GM19324 (cell line): ENCODE data around the gene THAP6.
"Not testable (repeated sequence)": the region's sequence is repeated elsewhere in the genome, so short reads cannot be mapped to it uniquely, and the experiment has no call there.

ENCODE experiments used
- ATAC-seq: cut with Tn5 transposase; IDR thresholded peaks from one replicate; pipeline ENCODE4 v1.9.1; 2021; ENCODE audit warnings: mild to moderate bottlenecking, moderate library complexity; ENCODE audit not compliant: unreplicated experiment, low FRiP score

THAP6 gene, protein sequence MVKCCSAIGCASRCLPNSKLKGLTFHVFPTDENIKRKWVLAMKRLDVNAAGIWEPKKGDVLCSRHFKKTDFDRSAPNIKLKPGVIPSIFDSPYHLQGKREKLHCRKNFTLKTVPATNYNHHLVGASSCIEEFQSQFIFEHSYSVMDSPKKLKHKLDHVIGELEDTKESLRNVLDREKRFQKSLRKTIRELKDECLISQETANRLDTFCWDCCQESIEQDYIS

DNA sequence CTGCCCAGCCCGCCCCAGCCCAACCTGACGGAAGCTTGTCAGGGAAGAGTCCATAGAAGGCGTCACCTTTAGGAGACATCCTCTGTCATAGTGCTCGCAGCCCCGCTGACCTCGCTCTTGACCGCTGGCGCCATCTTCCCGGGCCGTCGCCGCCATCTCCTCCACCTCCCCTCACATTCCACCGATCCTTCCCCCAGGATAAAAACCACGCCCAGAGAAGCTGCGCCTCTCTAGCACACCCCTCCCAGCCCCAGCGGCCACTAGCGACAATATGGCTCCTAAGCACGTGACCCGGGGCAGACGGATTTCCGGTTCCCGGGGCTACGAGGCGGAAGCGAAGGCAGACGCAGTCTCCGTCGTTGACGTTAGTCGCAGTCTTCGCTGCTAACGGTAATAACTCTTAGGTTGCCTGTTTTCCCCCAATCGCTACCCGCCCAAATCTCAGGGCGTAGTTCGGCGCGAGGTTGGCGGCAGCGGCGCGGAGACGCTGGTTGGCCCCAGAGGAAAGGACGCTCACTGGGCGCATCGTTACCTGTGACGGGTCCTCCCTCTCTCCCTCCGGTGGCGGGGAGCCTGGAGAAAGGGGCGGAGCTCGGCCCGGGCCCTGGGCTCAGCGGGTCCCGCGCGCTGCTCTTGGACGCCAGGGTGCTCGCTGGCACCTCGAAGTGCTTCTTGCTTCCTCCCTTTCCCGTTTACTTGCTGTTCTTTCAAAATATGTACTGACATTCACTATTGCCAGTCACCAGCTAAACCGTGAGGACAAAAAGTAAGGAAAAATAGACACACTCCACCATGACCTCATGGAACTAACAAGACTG lies at the start of gene THAP6, which contains the start of gene RCHY1:
TSS of gene THAP6 (plus strand) at position 343 of the 818 bp plus-strand sequence. CDS start 980 bp downstream, outside the sequence.
TSS of gene RCHY1 (minus strand) at position 273 of the 818 bp plus-strand sequence. CDS start at position 156, 117 bp downstream.
- ATAC-seq, result peak; percentile 97

DNA sequence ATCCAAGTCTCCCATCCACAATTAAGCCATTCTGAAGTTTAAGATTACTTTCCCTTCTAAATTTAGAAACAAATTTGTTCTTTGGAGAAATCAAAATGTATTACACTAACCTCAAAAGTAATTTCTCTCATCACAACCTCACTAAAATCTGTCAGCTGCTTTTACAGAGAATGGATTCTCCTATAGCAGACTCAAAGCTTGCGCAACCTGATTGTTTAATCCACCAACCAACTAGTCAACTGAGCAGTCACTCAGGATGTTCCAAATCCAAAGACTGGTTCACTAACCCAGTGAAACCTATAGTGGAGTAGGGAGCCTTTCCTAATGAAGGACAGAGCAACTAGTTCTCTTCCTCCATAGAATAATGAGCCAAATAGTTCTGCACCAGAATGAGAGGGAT lies 44.4 kb upstream of the THAP6 start:
- no peak for ATAC-seq

DNA sequence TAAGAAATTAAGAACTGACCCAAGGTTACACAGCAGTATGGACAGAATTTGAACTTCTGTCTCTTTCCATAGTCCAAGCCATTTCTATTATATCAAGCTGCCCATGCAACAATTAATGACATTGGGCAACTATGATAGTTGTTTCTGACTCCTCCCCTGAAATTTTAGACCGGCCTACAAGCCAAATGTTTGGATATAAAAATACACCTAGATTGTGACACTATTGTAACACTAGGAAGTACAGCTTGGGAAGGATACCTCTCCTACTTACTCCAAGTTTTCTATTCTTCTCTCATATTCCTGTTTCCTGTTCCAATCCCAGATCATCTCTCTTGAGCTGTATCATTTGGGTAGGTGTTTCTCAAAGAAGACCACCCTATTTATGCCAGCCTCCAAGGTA lies 43.5 kb upstream of the THAP6 start:
- no peak for ATAC-seq

DNA sequence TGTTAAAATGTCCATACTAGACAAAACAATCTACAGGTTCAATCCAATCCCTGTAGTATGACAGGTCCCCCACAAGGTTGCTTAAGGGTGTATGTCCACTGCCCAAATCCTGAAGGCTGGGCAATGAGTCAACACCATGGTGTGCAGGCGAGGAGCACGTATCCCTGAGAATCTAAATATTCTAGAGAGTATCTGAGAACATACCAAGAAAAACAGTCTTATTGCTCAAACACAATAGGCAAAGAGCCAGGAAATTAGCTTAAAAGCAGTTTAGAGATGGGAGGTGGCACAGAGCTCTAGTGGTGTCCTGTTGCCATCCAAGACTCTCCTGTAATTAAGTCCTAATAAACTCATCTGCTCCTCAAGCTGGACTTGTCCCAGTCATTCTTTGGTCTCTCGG lies 37.1 kb upstream of the THAP6 start:
- ATAC-seq, result no peak

DNA sequence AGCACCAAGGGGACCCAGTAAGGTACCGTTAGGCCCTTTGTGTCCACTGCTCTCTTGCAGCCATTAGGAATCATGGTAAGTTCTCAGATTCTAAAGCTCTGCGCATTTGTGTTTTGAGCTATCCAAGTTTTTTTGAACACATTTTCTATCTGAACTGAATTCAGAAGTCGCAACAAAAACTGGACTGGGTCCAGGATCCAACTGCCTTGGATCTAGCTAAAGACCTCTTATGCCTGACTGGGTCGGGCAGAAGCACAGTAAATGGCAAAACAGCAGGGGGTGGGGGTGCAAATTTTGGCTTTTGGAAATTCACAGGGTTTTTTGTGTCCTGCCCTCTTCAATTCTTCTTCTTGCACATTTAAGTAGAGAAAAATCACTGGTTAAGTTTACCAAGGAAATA lies 30.1 kb upstream of the THAP6 start:
- no peak for ATAC-seq

DNA sequence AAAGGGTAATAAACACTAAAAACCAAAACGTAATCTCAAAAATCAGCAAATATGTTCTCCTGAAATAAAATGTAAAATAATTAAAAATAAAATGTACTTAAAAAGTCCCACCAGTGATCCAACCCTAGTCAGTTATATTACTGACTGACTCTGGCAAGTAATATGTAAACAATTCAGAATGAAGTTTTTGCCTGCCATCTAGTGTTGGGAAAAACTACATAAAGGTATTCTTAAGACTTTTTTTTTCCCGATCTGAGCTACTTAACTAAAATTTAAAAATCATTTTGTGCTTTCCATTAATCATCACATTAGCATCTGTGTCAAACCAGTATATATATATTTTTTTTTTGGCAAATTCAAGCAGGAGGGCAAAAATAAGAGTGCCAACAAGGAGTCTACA lies 24.1 kb upstream of the THAP6 start:
- ATAC-seq, result no peak

DNA sequence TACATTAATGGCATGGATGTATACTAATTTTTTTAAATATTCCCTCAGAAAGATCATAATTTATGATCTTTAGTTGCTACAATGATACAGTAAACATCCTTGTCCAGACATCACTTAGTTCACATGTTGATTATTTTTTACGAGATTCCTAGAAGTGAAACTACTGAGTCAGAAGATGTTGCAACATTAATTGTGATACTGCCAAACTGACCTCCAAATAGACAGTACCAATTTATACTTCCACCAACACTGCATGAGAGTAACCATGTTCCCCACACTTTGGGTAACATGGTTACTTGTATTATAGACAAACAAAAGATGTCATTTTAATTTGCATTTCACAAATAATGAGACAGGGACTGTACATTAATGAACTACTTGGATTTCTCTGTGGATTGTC lies 19.7 kb upstream of the THAP6 start:
- ATAC-seq, result no peak

DNA sequence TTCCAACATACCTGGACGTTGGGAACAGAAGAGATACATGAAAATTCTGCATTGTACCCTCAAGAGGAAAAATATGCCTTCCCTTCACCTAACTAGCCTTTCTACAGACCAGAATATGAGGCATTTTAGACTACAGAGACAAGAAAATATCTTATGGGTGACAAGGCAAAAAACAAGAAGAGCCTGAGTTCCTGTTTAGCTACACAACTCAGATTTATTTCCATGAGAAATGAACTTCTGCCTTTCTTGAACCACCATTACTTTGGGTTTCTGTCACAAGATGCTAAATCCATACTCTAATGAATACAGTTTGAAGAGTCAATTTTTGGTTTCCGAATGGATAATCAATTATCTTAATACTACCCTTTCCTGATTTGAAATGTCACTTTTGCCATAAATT lies 18.8 kb upstream of the THAP6 start:
- no peak for ATAC-seq

DNA sequence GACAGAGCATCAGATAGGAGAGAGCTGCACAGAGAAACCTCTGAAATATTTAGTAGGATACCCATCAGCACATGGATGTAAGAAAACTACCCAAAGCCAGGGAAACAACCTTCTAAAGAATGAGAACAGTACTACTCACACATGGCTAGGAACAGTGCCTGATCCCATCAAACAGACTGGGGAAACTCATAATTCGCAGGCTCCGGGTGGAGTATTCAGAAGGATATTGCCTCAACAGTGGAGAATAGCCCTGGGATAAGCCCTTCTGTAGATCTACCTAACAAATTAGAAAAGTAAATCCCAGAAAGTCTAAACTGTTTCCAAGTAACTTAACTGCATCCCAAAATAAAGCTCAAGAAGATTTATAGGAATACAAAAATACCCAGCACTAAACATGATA lies 17.9 kb upstream of the THAP6 start:
- no peak for ATAC-seq

DNA sequence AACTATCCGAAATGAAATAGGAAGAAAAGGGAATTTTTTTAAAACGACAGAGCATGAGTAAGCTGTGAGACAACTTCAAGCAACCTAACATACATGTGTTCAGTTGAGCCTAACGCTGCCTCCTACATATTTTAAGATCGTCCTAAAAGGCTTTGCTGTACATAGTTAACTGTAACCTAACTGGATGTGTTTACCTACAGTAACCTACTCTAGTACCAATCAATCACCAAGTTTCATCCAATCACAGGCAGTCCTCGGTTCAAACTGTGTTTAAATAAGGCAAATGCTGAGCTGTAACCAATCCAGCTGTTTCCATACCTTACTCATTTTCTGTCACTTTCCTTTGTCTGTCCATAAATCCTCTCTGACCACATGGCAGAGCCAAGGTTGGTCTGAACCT lies 17.1 kb upstream of the THAP6 start:
- no peak for ATAC-seq

DNA sequence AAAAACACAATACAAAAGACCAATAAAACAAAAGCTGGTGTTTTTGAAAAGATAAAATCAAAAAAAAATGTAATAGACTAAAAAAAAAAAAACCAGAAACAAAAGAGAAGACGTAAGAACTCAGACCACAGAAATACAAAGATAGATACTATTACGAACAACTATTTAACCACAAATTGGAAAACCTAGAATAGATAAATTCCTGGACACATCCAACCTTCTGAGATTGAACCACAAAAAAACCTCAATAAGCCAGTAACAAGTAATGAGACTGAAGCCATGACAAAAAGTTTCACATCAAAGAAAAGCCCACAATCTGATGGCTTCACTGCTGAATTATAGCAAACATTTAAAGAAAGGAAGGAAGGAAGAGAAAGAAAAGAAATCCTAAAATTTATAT lies 16.2 kb upstream of the THAP6 start:
- no peak for ATAC-seq

DNA sequence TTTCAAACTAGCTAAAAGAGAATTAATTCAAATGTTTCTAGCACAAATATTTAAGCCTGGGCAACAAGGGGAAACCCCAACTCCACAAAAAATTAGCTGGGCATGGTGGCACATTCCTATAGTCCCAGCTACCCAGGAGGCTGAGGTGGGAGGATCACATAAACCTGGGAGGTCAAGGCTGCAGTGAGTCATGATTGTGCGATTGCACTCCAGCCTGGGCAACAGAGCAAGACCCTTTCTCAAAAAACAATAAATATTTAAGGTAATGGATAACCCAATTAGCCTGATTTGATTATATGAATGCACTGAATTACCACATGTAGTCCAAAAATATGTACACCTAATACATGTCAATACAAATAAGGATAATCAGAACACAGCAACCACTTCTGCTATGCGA lies 14.4 kb upstream of the THAP6 start:
- no peak for ATAC-seq

DNA sequence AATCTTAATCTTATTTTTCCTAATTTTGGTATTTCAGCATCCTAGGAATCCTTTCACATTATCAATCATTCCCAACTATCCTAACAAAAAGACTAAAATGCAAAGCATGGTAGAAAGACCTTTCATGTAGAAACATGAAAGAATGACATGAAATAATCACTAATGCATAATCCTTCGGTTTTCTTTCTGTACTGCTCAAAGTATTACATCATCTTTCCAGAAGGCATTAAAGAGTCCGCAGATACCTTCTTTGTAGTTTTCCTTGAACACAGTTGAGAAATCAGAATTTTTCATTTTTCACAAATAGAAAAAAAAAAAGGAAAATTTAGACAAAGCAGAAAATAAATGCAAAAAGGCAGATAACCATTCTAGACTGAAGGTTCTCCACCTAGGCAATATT lies 11.6 kb upstream of the THAP6 start:
- ATAC-seq, result no peak

DNA sequence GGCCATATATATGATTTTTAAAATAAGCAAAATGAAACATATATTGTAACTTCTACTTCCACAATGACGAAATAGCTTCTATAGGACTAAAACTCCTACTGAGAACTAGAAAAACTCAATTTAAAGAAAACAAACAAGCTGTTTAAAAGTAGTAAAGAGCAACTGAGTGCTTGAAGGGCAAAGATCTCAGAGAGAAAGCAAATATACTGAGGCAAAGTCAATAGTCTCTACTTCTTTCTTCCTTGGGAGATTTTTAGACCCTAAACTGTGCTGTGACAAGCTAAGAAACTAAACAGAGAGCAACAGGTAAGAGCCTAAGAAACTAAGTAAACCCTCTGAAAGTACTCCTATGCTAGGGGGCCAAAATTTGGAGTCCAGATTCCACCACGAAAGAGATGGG lies 8.6 kb upstream of the THAP6 start:
- ATAC-seq, result no peak

DNA sequence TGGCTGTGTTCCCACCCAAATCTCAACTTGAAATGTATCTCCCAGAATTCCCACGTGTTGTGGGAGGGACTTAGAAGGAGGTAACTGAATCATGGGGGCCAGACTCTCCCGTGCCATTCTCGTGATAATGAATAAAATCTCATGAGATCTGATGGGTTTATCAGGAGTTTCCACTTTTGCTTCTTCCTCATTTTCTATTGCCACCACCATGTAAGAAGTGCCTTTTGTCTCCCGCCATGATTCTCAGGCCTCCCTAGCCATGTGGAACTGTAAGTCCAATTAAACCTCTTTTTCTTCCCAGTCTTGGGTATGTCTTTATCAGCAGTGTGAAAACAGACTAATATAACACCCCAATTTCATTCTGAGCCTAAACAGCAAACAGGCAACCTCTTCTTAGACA lies 4.7 kb upstream of the THAP6 start:
- ATAC-seq, result not testable (repeated sequence)

DNA sequence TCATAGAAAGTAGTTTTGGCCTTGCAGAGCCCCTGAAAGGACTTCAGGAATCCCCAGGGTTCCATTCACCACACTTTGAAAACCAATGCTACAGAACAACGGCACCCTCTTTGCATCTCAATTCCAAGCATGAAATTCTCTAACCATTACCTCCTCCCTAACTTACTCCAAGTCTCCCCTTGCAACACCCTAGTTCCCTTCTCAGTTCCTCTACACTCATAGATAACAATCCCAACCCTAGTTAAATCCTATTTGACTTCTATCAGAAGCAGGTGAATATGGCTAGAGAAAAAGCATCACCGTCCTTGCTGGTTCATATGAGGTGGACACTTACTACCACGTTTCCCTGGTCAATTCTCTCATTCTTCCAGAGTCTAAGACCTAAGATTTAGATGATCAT lies 2.4 kb upstream of the THAP6 start:
- no peak for ATAC-seq

DNA sequence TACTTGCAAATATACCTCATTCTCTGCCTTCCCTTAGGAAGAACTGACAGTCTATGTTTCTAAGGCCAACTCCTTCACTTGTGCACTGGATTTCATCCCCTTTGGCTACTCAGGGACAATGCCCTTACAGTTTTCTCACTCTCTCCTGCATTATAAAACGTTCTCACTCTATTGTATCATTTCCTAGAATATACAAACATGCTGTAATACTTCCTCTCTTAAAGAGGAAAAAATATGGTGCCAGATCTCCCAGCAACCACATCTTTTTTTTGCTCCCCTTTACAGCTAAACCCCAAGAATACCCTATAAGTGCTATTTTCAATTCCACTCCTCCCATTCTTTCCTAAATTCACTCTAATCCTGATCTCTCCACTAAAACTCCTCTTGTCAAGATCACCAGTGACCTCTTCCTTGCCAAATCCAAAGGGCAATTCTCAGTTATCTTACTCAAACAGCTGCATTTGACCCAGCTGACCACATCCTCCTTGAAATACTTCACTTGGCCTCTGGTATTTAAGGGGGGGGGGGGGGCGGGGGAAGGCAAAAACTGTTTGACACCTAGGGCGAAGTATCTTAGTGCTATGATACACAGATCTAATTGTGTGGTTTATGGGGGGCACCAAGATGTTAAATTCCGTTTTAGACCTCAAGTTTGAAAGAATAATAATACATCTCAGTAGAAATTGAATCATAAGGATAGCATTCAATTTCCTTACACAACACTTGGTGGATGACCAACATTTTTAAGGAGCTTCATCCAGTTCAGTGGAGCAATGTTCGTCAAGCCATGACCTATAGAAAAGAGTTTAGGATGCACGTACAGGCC lies 1.7 kb upstream of the THAP6 start:
- ATAC-seq, result no peak

DNA sequence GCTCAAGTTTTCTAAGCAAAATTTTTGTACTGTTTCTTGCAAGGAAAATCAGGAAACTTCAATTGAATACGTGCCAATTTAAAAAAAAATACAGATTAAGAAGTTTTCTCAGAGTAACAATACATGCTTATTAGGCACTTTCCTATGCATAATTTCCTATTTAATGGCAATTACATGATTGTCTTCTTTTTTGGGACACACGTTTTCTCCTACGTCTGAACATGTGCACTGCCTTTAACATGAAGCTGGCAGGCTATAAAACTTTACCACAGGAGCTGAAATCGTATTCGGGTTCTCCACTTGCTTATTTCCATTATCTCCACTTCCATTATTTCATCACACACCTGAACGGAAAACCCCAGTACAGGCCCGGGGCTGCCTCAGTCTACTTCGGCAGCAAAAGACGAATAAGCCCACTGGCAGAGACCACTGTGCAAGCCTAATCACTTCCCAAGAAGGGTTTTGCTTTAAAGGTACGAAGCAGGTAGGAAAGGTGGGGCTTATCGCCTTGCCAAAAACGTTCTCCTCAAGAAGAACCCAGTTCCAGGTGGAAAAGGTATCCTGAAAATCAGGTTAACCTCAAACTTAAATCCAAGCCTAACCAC lies 645 bp upstream of the THAP6 start:
- peak; percentile 2 for ATAC-seq

DNA sequence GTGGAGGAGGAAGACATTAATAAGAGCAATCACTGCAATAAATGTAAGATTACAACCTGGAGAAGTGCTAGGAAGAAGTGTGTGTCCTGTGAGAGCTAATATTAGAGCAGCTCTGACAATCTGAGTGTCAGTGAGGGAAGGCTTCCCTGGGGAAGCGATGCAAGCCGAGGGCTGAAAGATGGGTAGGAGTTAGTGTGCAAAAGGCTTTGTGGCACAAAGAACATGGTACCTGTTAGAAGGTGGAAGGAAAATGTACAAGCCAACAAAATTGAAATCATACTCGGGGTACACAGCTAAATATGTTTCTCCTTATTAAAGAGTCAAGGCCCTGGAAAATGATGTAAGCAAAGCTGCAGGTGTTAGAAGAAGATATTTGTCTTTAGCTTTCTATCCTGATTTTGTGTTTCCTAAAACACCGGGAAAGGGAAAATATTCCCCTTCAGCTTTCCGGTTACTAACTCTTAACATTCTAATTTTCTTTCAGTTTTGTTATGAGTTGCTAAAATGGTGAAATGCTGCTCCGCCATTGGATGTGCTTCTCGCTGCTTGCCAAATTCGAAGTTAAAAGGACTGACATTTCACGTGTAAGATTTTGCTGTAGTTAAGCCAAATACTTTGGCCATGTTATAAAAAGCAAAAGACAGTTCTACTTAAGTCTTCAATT lies 808 bp downstream of the THAP6 start:
- ATAC-seq, result peak; percentile 1

DNA sequence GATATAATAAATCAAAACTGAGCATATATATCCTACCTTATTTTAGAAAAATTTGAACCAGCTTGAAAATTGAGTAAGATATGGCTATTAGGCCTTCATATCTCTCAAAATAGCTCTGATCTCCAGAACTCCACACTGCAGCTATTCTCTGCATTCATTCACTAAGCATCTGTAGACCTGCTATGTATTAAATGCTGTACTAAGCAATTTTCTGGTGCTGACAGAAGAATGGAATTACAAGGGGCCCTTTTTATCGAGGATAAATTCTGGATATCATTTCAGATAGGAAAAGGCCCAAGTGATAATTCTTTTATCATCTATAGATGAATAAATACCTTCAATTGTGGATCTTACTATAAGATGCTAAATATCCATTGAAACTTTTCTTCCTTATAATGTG lies 1.9 kb downstream of the THAP6 start:
- no peak for ATAC-seq
